Large intestine (tissue), 3 donors: ENCODE data around the gene TRIM34. TPM values are rescaled to one million over a fixed set of nuclear protein-coding genes. Genes with fewer than 3 reads are reported as not detected.
"Not testable (repeated sequence)": the region's sequence is repeated elsewhere in the genome, so short reads cannot be mapped to it uniquely, and the experiment has no call there.

ENCODE experiments used
- DNase-seq, 2 donors: peaks; one replicate each; pipeline versions ENCODE4 v3.0.0 to v3.0.0-alpha.2; 2013
- H3K27ac ChIP-seq: one replicate; pipeline ENCODE4 v1.5.1; 2013; ENCODE audit warnings: low read length
- H3K27me3 ChIP-seq: 2 replicates; pipeline ENCODE4 v1.6.1; 2013; ENCODE audit warnings: low read length; ENCODE audit not compliant: control insufficient read depth, insufficient read depth
- H3K36me3 ChIP-seq: 2 replicates; pipeline ENCODE4 v1.6.1; 2013; ENCODE audit warnings: low read length; ENCODE audit not compliant: control insufficient read depth, insufficient read depth
- H3K4me1 ChIP-seq: one replicate; pipeline ENCODE4 v1.6.1; 2013; ENCODE audit warnings: low read length; ENCODE audit not compliant: control insufficient read depth, insufficient read depth
- H3K4me3 ChIP-seq: one replicate; pipeline ENCODE4 v1.5.1; 2013; ENCODE audit warnings: low read length
- H3K9me3 ChIP-seq: one replicate; pipeline ENCODE4 v1.6.1; 2013; ENCODE audit warnings: mild to moderate bottlenecking, low read depth, low read length, moderate library complexity; ENCODE audit not compliant: control insufficient read depth
- WGBS: methylation state at CpG from one replicate; pipeline ENCODE4 v1.1.5; 2013; ENCODE audit warnings: low lambda C conversion rate; ENCODE audit not compliant: insufficient coverage; 5-methylcytosine and 5-hydroxymethylcytosine counted together
- polyA plus RNA-seq: library from polyadenylated mRNA; unstranded; fragments of 120-200 nt; gene quantifications from one replicate; pipeline ENCODE4 v1.2.1, GENCODE V29; 2013

TRIM34 gene
- polyA plus RNA-seq, 1 donor, result 11.6 TPM

GRCh38 chr11:5684036-5684645, 59.3 kb downstream of the TRIM34 start:
- H3K9me3 ChIP-seq, result peaks cover 3% of the 10 kb centered on the region
- peak overlapping the region; percentile 81 for H3K27ac ChIP-seq
- H3K4me1 ChIP-seq, result no peaks in the 10 kb centered on the region
- WGBS, result no CpG with 5 or more reads among the region's 8 CpGs
- peaks cover 10% of the 10 kb centered on the region for H3K36me3 ChIP-seq
- H3K4me3 ChIP-seq, result peak overlapping the region; percentile 54
- no peak for DNase-seq
- H3K27me3 ChIP-seq, result no peaks in the 10 kb centered on the region

DNA sequence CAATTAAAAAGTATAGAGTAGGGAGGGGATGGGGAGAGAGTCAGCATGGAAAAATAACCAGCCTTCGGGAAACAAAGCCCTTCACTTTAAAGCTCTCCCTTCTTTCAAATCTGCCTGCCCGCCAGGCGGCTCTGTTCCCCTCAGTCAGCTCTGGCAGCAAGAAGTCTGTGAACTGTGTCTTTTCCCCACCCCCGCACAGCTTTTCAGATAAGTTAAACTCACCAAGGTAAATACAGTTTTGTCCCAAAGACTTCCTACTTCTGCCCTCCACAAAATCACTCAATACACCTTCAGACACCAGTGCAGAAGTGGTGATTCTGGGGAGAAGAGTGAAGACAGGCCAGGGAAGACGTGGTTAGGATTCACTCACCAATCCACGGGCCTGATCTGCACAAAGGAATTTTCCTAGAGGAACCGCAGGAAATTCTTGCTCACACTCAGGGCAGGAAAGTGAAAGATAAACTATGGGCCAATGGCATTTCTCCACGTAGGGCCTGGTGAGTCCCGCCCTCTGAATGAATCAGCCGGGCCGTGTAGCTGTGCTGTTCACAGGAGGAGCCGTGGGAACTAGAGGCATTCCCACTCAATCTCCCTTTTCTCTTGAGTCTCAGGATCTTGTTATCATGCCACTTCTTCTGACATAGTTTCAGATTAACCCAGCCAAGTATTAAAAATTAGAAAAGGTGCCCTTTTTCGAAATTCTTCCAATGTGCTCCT, 60.0 kb downstream of the TRIM34 start, which contains the start of gene TRIM5:
TSS of gene TRIM5 (minus strand) at position 429 of the 717 bp plus-strand sequence. CDS start 4,897 bp downstream, outside the sequence.
- no peaks in the 10 kb centered on the region for H3K4me1 ChIP-seq
- peak within 1 kb of the TSS; percentile 54 for H3K4me3 ChIP-seq
- no peaks in the 10 kb centered on the region for H3K27me3 ChIP-seq
- DNase-seq, result peak; percentile 91 to 96
- WGBS, result 0% methylated on average over 1 of the region's 13 CpGs
- peaks cover 3% of the 10 kb centered on the region for H3K9me3 ChIP-seq
- H3K27ac ChIP-seq, result peak within 1 kb of the TSS; percentile 81
- H3K36me3 ChIP-seq, result peaks cover 3% of the 10 kb centered on the region

DNA sequence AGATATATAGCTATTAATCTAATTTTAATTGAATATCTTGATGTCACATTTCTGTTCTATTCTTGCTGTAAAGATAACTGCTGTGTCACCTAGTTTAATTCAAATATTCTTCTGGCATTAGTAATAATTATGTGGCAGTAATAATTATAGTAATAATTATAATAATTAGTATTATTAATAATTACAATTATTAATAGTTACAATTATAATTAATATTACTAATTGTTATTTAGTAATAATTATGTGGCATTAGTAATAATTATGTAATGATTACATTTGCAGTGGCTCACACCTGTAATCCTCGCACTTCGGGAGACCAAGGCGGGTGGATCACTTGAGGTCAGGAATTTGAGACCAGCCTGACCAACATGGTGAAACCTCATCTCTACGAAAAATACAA, 61.6 kb downstream of the TRIM34 start:
- Histone ChIP-seq H3K27me3 (no peaks in the 10 kb centered on the region), H3K4me3 (no peak overlapping the region), H3K9me3 (peaks cover 3% of the 10 kb centered on the region), H3K36me3 (no peaks in the 10 kb centered on the region), H3K27ac (no peak overlapping the region), H3K4me1 (no peaks in the 10 kb centered on the region)
- 100% methylated on average over 1 of the region's 4 CpGs for WGBS
- no peak for DNase-seq

DNA sequence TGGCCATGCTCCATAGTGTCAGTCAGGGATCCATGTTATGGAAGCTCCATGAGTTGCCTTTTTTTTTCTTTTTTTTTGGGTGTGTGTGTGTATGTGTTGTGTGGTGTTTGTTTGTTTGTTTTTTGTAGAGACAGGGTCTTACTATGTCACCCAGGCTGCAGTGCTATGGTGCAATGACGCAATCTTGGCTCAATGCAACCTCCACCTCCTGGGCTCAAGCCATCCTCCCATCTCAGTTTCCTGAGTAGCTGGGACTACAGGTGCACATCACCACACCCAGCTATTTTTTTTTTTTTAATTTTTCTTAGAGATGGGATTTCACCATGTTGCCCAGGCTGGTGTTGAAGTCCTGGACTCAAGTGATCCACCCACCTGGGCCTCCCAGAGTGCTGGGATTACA, 63.7 kb downstream of the TRIM34 start:
- no CpG with 5 or more reads among the region's 1 CpG for WGBS
- Histone ChIP-seq H3K36me3 (no peaks in the 10 kb centered on the region), H3K27ac (no peak overlapping the region), H3K27me3 (no peaks in the 10 kb centered on the region), H3K4me3 (no peak overlapping the region), H3K4me1 (no peaks in the 10 kb centered on the region), H3K9me3 (no peaks in the 10 kb centered on the region)
- no peak for DNase-seq

DNA sequence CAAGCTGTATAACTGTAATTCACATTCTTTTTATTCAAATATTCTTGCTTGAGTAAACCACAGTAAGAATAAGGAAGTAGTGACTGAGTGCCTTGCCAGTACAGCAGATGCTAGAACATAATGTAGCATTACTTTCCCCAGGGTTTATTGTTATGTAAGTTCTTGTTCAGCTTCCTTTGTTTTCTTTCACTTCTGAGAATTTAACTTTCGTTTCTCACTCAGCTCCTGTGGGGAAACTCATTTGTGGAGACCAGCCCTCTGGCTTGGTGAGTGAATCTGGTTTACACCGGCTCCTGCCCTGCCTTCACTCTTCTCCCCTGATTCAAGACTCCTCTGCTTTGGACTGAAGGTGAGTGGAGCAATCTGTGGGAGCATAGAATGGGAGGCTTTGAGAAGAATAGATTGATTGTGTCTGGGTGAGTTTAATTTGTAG, 64.8 kb downstream of the TRIM34 start, which contains the start of gene TRIM22:
TSS of gene TRIM22 (plus strand) at position 240 of the 433 bp plus-strand sequence. CDS start 6,443 bp downstream, outside the sequence.
- Histone ChIP-seq H3K4me1 (no peaks in the 10 kb centered on the region), H3K9me3 (no peaks in the 10 kb centered on the region), H3K27me3 (no peaks in the 10 kb centered on the region), H3K27ac (peak within 1 kb of the TSS; percentile 44), H3K36me3 (no peaks in the 10 kb centered on the region), H3K4me3 (peak within 1 kb of the TSS; percentile 18)
- peak; percentile 25 to 45 for DNase-seq
- WGBS, result no CpG with 5 or more reads among the region's 2 CpGs

DNA sequence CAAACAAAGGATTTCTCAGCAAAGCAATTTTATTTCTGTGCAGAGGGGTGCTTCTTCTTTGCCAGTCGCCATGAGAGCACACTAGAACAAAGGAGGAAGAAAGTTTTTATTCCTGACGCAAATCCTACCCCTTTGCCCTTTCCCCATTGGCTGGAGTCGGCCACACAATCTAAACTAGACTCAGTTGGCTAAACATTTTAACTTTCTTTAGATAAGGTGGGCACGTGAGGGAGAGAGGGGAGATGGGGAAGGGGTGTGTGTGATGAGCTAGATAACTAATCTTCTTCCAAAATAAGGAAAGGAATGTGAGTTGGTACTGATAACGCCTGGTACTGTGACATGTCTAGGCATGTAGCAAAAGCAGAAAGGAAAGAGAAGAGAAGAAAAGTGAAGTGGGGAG, 65.4 kb downstream of the TRIM34 start:
- no peak for DNase-seq
- peak overlapping the region; percentile 18 for H3K4me3 ChIP-seq
- H3K36me3 ChIP-seq, result no peaks in the 10 kb centered on the region
- peak overlapping the region; percentile 44 for H3K27ac ChIP-seq
- no CpG with 5 or more reads among the region's 5 CpGs for WGBS
- no peaks in the 10 kb centered on the region for H3K27me3 ChIP-seq
- H3K4me1 ChIP-seq, result no peaks in the 10 kb centered on the region
- H3K9me3 ChIP-seq, result no peaks in the 10 kb centered on the region

- H3K27ac ChIP-seq, result no peak overlapping the region
- DNase-seq, result no peak
- H3K36me3 ChIP-seq, result no peaks in the 10 kb centered on the region
- H3K9me3 ChIP-seq, result no peaks in the 10 kb centered on the region
- H3K4me3 ChIP-seq, result peak overlapping the region; percentile 7
- H3K4me1 ChIP-seq, result no peaks in the 10 kb centered on the region
- no CpG with 5 or more reads among the region's 5 CpGs for WGBS
- no peaks in the 10 kb centered on the region for H3K27me3 ChIP-seq
These were observed 65.9 kb downstream of the TRIM34 start for GRCh38 chr11:5690736-5691135.

GRCh38 chr11:5691238-5691963, 66.6 kb downstream of the TRIM34 start:
- H3K9me3 ChIP-seq, H3K27me3 ChIP-seq, H3K27ac ChIP-seq, DNase-seq, H3K36me3 ChIP-seq, H3K4me1 ChIP-seq: not testable (repeated sequence)
- peak overlapping the region; percentile 7 for H3K4me3 ChIP-seq
- WGBS, result 86% methylated on average over 3 of the region's 12 CpGs

DNA sequence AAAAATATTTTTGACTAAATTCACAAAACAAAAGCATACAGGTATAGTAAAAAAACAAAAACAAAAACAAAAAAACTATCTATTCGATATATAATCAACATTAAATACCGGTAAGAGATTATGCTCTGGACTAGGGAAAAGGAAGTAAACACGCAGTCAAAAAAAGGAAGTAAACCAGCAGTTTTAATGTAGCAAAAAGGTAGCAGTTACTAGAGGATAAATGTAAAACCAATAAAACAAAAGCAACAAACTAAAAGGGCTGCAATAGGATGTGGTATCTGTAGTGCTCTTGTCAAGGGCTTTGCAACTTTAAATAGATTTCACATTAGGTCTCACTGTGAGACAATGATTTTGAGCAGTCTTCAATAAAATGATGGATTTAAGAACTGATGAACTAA, 67.2 kb downstream of the TRIM34 start:
- no peaks in the 10 kb centered on the region for H3K9me3 ChIP-seq
- no peaks in the 10 kb centered on the region for H3K27me3 ChIP-seq
- no peaks in the 10 kb centered on the region for H3K36me3 ChIP-seq
- no peak overlapping the region for H3K27ac ChIP-seq
- no peak for DNase-seq
- H3K4me1 ChIP-seq, result no peaks in the 10 kb centered on the region
- WGBS, result 97% methylated on average over 3 of the region's 3 CpGs
- H3K4me3 ChIP-seq, result no peak overlapping the region
